Esophagus muscularis mucosa (tissue), 4 donors: Measurements from ENCODE around the gene BCL11B.

ENCODE experiments used
- CTCF ChIP-seq, 3 experiments: fragments of 200-600 bp in 2 of 3; fragments of 450-650 bp in 1 of 3; sonication (generic) in 2 of 3; IDR thresholded peaks; one replicate each; pipeline ENCODE4 v1.5.1; 2017 to 2019; ENCODE audit warnings: antibody characterized with exemption in 3 of 3, mild to moderate bottlenecking in 2 of 3, moderate library complexity in 1 of 3
- EP300 ChIP-seq: sonication (generic); formaldehyde crosslinking; IDR thresholded peaks from one replicate; pipeline ENCODE4 v1.6.1; 2017; ENCODE audit warnings: antibody characterized with exemption
- POLR2A ChIP-seq: fragments of 450-650 bp; IDR thresholded peaks from one replicate; pipeline ENCODE4 v1.6.1; 2017; ENCODE audit warnings: antibody characterized with exemption, moderate library complexity, mild to moderate bottlenecking, low read depth
- POLR2AphosphoS5 ChIP-seq, 2 donors: sonication (generic); formaldehyde crosslinking; IDR thresholded peaks; one replicate each; pipeline ENCODE4 v1.6.1; 2017; ENCODE audit warnings: antibody characterized with exemption in 2 of 2

- TF ChIP-seq CTCF (IDR thresholded peaks at IDR 0.05) (no peak), POLR2A (no peak), EP300 (no peak), POLR2AphosphoS5 (IDR thresholded peaks at IDR 0.05) (no peak)
These were observed 137.4 kb downstream of the BCL11B start for GRCh38 chr14:99134516-99135046.
